K562 (cell line): Measurements from ENCODE around the gene MRO. TPM values are rescaled to one million over a fixed set of nuclear protein-coding genes. Genes with fewer than 3 reads are reported as not detected.

ENCODE experiments used
- ATAC-seq: fragments of 200-7000 bp; cut with Tn5 transposase; 3 replicates; pipeline ENCODE4 v1.9.1; 2020; ENCODE audit warnings: moderate library complexity
- BruUV-seq: library from RNA; stranded (reverse); fragments of 400-500 nt; replicated peaks from 2 replicates; lab custom pipeline; 2021; lab: Mats Ljungman, UMichigan
- CTCF ChIA-PET: fragments of 300-600 bp; formaldehyde crosslinking; extraction: SDS; loops from one replicate; lab custom pipeline; 2021; ENCODE audit warnings: low intra/inter-chr PET ratio; lab: Yijun Ruan, JAX
- POLR2A ChIA-PET: fragments of 300-600, 350-650 bp; sonication (Branson Sonifier 250); formaldehyde crosslinking; extraction: SDS; loops from one replicate; lab custom pipeline; 2021; ENCODE audit warnings: antibody characterized with exemption, inconsistent platforms; lab: Yijun Ruan, JAX
- DNase-seq, 4 experiments: peaks; one replicate each; pipeline versions ENCODE4 v3.0.0 to v3.0.0-alpha.2; 2011 to 2018; ENCODE audit warnings: low spot score in 3 of 4, mixed read lengths in 3 of 4; ENCODE audit errors: extremely low read depth in 1 of 4
- FAIRE-seq: peaks from 2 replicates; lab custom pipeline; 2011; peaks lifted over from hg19 to GRCh38; lab: Jason Lieb, UNC
- H2AFZ ChIP-seq: 2 replicates; pipeline ENCODE4 v1.6.0; 2011; ENCODE audit warnings: low read depth, low read length, control low read depth, inconsistent platforms
- H3K27ac ChIP-seq: fragments of 200-600 bp; 3 replicates; pipeline ENCODE4 v1.8.0; 2011; ENCODE audit warnings: low read depth, mild to moderate bottlenecking, control low read depth, inconsistent platforms, low read length, moderate library complexity, mixed read lengths; ENCODE audit errors: extremely low read depth
- H3K27me3 ChIP-seq, 2 experiments: fragments of 300-600 bp in 1 of 2; 2 replicates in 1 of 2; 3 replicates in 1 of 2; pipeline versions ENCODE4 v1.6.0 to v1.8.0; 2011; ENCODE audit warnings: inconsistent platforms in 2 of 2, low read length in 2 of 2, mild to moderate bottlenecking in 1 of 2, mixed read lengths in 1 of 2, moderate library complexity in 1 of 2; ENCODE audit not compliant: control insufficient read depth in 2 of 2, insufficient read depth in 2 of 2
- H3K36me3 ChIP-seq: fragments of 300-600 bp; 3 replicates; pipeline ENCODE4 v1.8.0; 2011; ENCODE audit warnings: mild to moderate bottlenecking, low read length, inconsistent platforms; ENCODE audit not compliant: control insufficient read depth, insufficient read depth
- H3K4me1 ChIP-seq, 2 experiments: fragments of 200-600 bp in 1 of 2; replicated peaks in 1 of 2; 2 replicates in 1 of 2; 3 replicates in 1 of 2; pipeline versions ENCODE4 v1.5.1 to v1.8.0; 2011; ENCODE audit warnings: inconsistent platforms in 2 of 2, low read length in 2 of 2, mild to moderate bottlenecking in 1 of 2, mixed read lengths in 1 of 2, moderate library complexity in 1 of 2; ENCODE audit not compliant: control insufficient read depth in 2 of 2, insufficient read depth in 2 of 2
- H3K4me2 ChIP-seq: 2 replicates; pipeline ENCODE4 v1.6.1; 2011; ENCODE audit warnings: low read length, control low read depth, inconsistent platforms, mixed read lengths; ENCODE audit not compliant: insufficient read depth
- H3K4me3 ChIP-seq: fragments of 200-600 bp; sonication (generic), shearing (Covaris generic); 2 replicates; pipeline ENCODE4 v1.5.1; 2016; ENCODE audit warnings: control low read depth, inconsistent platforms
- H3K79me2 ChIP-seq: fragments of 200-600 bp; 3 replicates; pipeline ENCODE4 v1.8.0; 2011; ENCODE audit warnings: low read length, inconsistent platforms; ENCODE audit not compliant: control insufficient read depth, insufficient read depth
- H3K9ac ChIP-seq, 2 experiments: 2 replicates each; pipeline versions ENCODE4 v1.6.0 to v1.6.1; 2011; ENCODE audit warnings: low read depth in 2 of 2, low read length in 2 of 2, control low read depth in 1 of 2, inconsistent platforms in 1 of 2, mild to moderate bottlenecking in 1 of 2, mixed read lengths in 1 of 2; ENCODE audit not compliant: insufficient read depth in 1 of 2
- H3K9me1 ChIP-seq: one replicate; pipeline ENCODE4 v1.6.0; 2011; ENCODE audit warnings: inconsistent platforms, mild to moderate bottlenecking, low read length, moderate library complexity; ENCODE audit not compliant: control insufficient read depth, insufficient read depth
- H3K9me3 ChIP-seq: replicated peaks from 2 replicates; pipeline ENCODE4 v1.5.1; 2011; ENCODE audit warnings: low read depth, low read length, inconsistent platforms; ENCODE audit not compliant: control insufficient read depth, insufficient read depth
- H4K20me1 ChIP-seq: replicated peaks from 2 replicates; pipeline ENCODE4 v1.6.1; 2011; ENCODE audit warnings: low read length, inconsistent platforms, mixed read lengths; ENCODE audit not compliant: control insufficient read depth, insufficient read depth
- CTCF ChIP-seq, 3 experiments: IDR thresholded peaks in 2 of 3; conservative IDR thresholded peaks in 1 of 3; 2 replicates each; pipeline ENCODE4 v1.5.1; 2011 to 2012; ENCODE audit warnings: low read length in 3 of 3, mild to moderate bottlenecking in 3 of 3, control low read depth in 2 of 3, improper control_type of control experiment in 1 of 3, inconsistent platforms in 1 of 3, low read depth in 1 of 3, mixed read lengths in 1 of 3, moderate library complexity in 1 of 3; ENCODE audit not compliant: insufficient read depth in 2 of 3
- DEAF1 ChIP-seq: fragments of 450-650 bp; formaldehyde crosslinking; IDR thresholded peaks from 2 replicates; pipeline ENCODE4 v1.4.0; 2020; ENCODE audit warnings: mild to moderate bottlenecking, moderate library complexity
- MTF1 ChIP-seq: fragments of 250-450 bp; sonication (Bioruptor Pico); IDR thresholded peaks from 2 replicates; pipeline ENCODE4 v1.9.0; 2021; ENCODE audit warnings: moderate library complexity, mild to moderate bottlenecking, inconsistent platforms, borderline replicate concordance
- RAD21 ChIP-seq, 2 experiments: fragments of 250-450 bp in 1 of 2; fragments of 450-650 bp in 1 of 2; sonication (Bioruptor Pico) in 1 of 2; formaldehyde crosslinking in 1 of 2; IDR thresholded peaks in 1 of 2; conservative IDR thresholded peaks in 1 of 2; 2 replicates each; pipeline versions ENCODE4 v1.4.0 to v1.8.0; 2020 to 2022; ENCODE audit warnings: mild to moderate bottlenecking in 2 of 2, moderate library complexity in 1 of 2
- REST ChIP-seq, 2 experiments: fragments of 450-650 bp; formaldehyde crosslinking in 1 of 2; IDR thresholded peaks; 2 replicates each; pipeline versions ENCODE4 v1.4.0 to v1.6.1; 2014 to 2020; ENCODE audit warnings: mild to moderate bottlenecking in 2 of 2, borderline replicate concordance in 1 of 2, low read depth in 1 of 2
- RUNX1 ChIP-seq: sonication (generic); IDR thresholded peaks from 2 replicates; pipeline ENCODE4 v1.6.1; 2016; ENCODE audit warnings: antibody characterized with exemption, low read depth
- in situ Hi-C: fragments of 300-500 bp; cut with MboI; formaldehyde crosslinking; loops from 4 replicates; pipeline ENCODE4 v1.15.0; 2018; ENCODE audit warnings: inconsistent platforms, mixed read lengths
- intact Hi-C: fragments of 100-400 bp; cut with micrococcal nuclease; formaldehyde crosslinking; loops from 2 replicates; pipeline ENCODE4 v1.14.2; 2022
- polyA plus RNA-seq, 8 experiments: library from polyadenylated mRNA; depleted of rRNA in 4 of 8; stranded (reverse) in 5 of 8; unstranded in 3 of 8; fragments of >200 nt; fragmentation: Nextera tagmentation in 2 of 8; fragmentation: Illumina TruSeq in 1 of 8; extraction: Ambion mirVana in 2 of 8; extraction: Trizol in 1 of 8; gene quantifications; 2 replicates each; pipeline versions ENCODE4 v1.2.1 to v1.2.3, GENCODE V29; 2011 to 2014; ENCODE audit warnings: inconsistent platforms in 1 of 8, missing spikeins in 1 of 8
- total RNA-seq, 7 experiments: library from RNA; depleted of rRNA in 6 of 7; stranded (reverse); fragments of >200 nt in 6 of 7; fragmentation: Illumina TruSeq in 2 of 7; extraction: Trizol in 2 of 7; gene quantifications; 2 replicates each; pipeline versions ENCODE4 v1.2.1 to v1.2.3, GENCODE V29; 2011 to 2021; ENCODE audit warnings: low replicate concordance in 1 of 7

MRO gene
- total and polyA plus RNA-seq, 9 of the 15 experiments (the other 6 are each of a cell fraction or from before 2014, with no cell fraction given): 0.06 TPM; not detected in 8

GRCh38 chr18:50866765-50867164 is 46.9 kb upstream of the MRO start:
- H3K4me1 ChIP-seq: peaks cover 0 to 4% of the 10 kb centered on the region in 2 experiments; a peak in 1 of 5 replicates
- no peaks in the 10 kb centered on the region for H4K20me1 ChIP-seq
- TF ChIP-seq CTCF (IDR thresholded peaks at IDR 0.05 in 2 of 3, conservative IDR thresholded peaks at IDR 0.05 in 1 of 3; ENCODE audit: insufficient read depth in 2 of 3, low read depth in 1 of 3, low read length in 3 of 3): peak in 2 of 3 experiments; percentile 6 to 38; a peak in 3 of 6 replicates
- TF ChIP-seq RAD21 (CRISPR knock-in tag; conservative IDR thresholded peaks at IDR 0.05 in 1 of 2, IDR thresholded peaks at IDR 0.05 in 1 of 2): peak; percentile 37 to 65; a peak in 3 of 4 replicates
- 0 out of 2 replicates have a peak, but pooled peaks have one; percentile 32 for TF ChIP-seq REST (IDR thresholded peaks at IDR 0.05; ENCODE audit: borderline replicate concordance)
- no peak for TF ChIP-seq REST (CRISPR knock-in tag; IDR thresholded peaks at IDR 0.05; ENCODE audit: low read depth)
- 0 out of 2 replicates have a peak, but pooled peaks have one; percentile 20 for TF ChIP-seq DEAF1 (CRISPR knock-in tag)
- no peak for TF ChIP-seq RUNX1
- TF ChIP-seq MTF1 (CRISPR knock-in tag): no peak
- DNase-seq (no peak), ATAC-seq (peak; percentile 79), FAIRE-seq (no peak)
- H3K36me3 ChIP-seq: no peaks in the 10 kb centered on the region
- no peak overlapping the region for H2AFZ ChIP-seq
- CTCF ChIA-PET: interaction anchor here (2.8 kb wide), 1 partner anchor 47 kb away, joined by 10 read pairs; the partner anchor contains the start of gene MRO
- POLR2A ChIA-PET: interaction anchor here (1.0 to 1.4 kb wide), 2 partner anchors 10 to 12 kb away, joined by 3 to 4 read pairs; partner anchors contain the start of gene ME2
- no peak overlapping the region for H3K4me3 ChIP-seq
- H3K9me3 ChIP-seq: no peaks in the 10 kb centered on the region
- H3K9ac ChIP-seq: no peak overlapping the region
- no TSS peak for BruUV-seq
- no peak overlapping the region for H3K4me2 ChIP-seq
- no peaks in the 10 kb centered on the region for H3K79me2 ChIP-seq
- intact Hi-C loops: loop anchor here (1.0 kb wide), 1 partner anchor 46 kb away; the partner anchor contains the start of gene MRO
- in situ Hi-C loops: no loop called here
- H3K27me3 ChIP-seq: no peaks in the 10 kb centered on the region; a peak in 1 of 5 replicates
- H3K27ac ChIP-seq: no peak overlapping the region
- H3K9me1 ChIP-seq: no peaks in the 10 kb centered on the region
